ENCODE data around the gene ERBB4.

DNA sequence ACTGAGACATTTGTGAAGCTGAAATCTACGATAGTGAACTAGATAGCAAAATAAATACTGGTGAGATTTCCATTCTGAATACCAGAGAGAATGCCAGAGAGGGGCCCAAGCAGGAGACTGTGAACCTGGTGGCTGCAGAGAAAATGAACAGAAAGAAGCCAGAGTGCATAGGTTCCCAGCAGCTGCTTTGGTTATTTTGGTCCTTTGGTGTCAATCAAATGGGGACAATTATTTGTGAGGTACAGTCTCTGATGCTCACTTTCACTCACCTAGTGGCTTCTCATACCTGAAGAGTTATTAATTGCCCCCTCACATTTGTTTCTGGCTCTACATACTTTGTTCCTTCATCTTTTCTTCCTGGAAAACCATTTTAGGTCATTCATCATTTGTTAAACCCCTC is 1170.1 kb downstream of the ERBB4 start:
- TF ChIP-seq RARB (CRISPR knock-in tag; IDR thresholded peaks at IDR 0.05) (no peak), ISL1 (CRISPR knock-in tag; IDR thresholded peaks at IDR 0.05) (no peak), ZFP3 (CRISPR knock-in tag; IDR thresholded peaks at IDR 0.05) (no peak), ZNF70 (CRISPR knock-in tag; IDR thresholded peaks at IDR 0.05) (no peak), ZFP30 (CRISPR knock-in tag; IDR thresholded peaks at IDR 0.05) (no peak), SNAI2 (CRISPR knock-in tag; IDR thresholded peaks at IDR 0.05) (no peak), ARNTL (CRISPR knock-in tag; IDR thresholded peaks at IDR 0.05; ENCODE audit: borderline replicate concordance, low read depth) (no peak), GLIS3 (CRISPR knock-in tag; IDR thresholded peaks at IDR 0.05) (no peak), ESRRG (CRISPR knock-in tag; IDR thresholded peaks at IDR 0.05) (no peak)
- TF ChIP-seq, protein P1, sequence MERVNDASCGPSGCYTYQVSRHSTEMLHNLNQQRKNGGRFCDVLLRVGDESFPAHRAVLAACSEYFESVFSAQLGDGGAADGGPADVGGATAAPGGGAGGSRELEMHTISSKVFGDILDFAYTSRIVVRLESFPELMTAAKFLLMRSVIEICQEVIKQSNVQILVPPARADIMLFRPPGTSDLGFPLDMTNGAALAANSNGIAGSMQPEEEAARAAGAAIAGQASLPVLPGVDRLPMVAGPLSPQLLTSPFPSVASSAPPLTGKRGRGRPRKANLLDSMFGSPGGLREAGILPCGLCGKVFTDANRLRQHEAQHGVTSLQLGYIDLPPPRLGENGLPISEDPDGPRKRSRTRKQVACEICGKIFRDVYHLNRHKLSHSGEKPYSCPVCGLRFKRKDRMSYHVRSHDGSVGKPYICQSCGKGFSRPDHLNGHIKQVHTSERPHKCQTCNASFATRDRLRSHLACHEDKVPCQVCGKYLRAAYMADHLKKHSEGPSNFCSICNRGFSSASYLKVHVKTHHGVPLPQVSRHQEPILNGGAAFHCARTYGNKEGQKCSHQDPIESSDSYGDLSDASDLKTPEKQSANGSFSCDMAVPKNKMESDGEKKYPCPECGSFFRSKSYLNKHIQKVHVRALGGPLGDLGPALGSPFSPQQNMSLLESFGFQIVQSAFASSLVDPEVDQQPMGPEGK (CRISPR knock-in tag; IDR thresholded peaks at IDR 0.05; ENCODE audit: borderline replicate concordance) = no peak
- TF ChIP-seq, protein P2, sequence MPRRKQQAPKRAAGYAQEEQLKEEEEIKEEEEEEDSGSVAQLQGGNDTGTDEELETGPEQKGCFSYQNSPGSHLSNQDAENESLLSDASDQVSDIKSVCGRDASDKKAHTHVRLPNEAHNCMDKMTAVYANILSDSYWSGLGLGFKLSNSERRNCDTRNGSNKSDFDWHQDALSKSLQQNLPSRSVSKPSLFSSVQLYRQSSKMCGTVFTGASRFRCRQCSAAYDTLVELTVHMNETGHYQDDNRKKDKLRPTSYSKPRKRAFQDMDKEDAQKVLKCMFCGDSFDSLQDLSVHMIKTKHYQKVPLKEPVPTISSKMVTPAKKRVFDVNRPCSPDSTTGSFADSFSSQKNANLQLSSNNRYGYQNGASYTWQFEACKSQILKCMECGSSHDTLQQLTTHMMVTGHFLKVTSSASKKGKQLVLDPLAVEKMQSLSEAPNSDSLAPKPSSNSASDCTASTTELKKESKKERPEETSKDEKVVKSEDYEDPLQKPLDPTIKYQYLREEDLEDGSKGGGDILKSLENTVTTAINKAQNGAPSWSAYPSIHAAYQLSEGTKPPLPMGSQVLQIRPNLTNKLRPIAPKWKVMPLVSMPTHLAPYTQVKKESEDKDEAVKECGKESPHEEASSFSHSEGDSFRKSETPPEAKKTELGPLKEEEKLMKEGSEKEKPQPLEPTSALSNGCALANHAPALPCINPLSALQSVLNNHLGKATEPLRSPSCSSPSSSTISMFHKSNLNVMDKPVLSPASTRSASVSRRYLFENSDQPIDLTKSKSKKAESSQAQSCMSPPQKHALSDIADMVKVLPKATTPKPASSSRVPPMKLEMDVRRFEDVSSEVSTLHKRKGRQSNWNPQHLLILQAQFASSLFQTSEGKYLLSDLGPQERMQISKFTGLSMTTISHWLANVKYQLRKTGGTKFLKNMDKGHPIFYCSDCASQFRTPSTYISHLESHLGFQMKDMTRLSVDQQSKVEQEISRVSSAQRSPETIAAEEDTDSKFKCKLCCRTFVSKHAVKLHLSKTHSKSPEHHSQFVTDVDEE (CRISPR knock-in tag; IDR thresholded peaks at IDR 0.05) = no peak
- TF ChIP-seq, protein P3, sequence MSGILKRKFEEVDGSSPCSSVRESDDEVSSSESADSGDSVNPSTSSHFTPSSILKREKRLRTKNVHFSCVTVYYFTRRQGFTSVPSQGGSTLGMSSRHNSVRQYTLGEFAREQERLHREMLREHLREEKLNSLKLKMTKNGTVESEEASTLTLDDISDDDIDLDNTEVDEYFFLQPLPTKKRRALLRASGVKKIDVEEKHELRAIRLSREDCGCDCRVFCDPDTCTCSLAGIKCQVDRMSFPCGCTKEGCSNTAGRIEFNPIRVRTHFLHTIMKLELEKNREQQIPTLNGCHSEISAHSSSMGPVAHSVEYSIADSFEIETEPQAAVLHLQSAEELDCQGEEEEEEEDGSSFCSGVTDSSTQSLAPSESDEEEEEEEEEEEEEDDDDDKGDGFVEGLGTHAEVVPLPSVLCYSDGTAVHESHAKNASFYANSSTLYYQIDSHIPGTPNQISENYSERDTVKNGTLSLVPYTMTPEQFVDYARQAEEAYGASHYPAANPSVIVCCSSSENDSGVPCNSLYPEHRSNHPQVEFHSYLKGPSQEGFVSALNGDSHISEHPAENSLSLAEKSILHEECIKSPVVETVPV (CRISPR knock-in tag; IDR thresholded peaks at IDR 0.05) = no peak

Data from SK-N-SH treated with all-trans-retinoic acid at 6 μM for 48 hours (cell line).